Stimulated activated CD4-positive, alpha-beta T cell treated with anti-CD3 and anti-CD28 coated beads, TNF-alpha, amount 100 ng/mL, for 1 hour (primary cell): ENCODE data around the gene NELFE.
"Not testable (repeated sequence)": the region's sequence is repeated elsewhere in the genome, so short reads cannot be mapped to it uniquely, and the experiment has no call there.

Source experiments
- DNase-seq, 3 donors: peaks; one replicate each; pipeline ENCODE4 v3.0.0-alpha.2; 2020; ENCODE audit warnings: low read depth in 3 of 3, low spot score in 1 of 3

NELFE gene

GRCh38 chr6:31919624-31920303 is 39.0 kb downstream of the NELFE start:
- no peak for DNase-seq

- DNase-seq, result no peak
Observed at GRCh38 chr6:31918069-31918720, 40.6 kb downstream of the NELFE start.

- DNase-seq, result no peak
Observed at GRCh38 chr6:31915756-31916155, 43.0 kb downstream of the NELFE start.

- no peak for DNase-seq
Observed at GRCh38 chr6:31915351-31915750, 43.4 kb downstream of the NELFE start.

- DNase-seq, result no peak
Observed at GRCh38 chr6:31911826-31912585, 46.8 kb downstream of the NELFE start.

- not testable (repeated sequence) for DNase-seq
Observed at GRCh38 chr6:31909298-31909697, 49.5 kb downstream of the NELFE start.

- DNase-seq, result no peak
Observed at GRCh38 chr6:31908791-31909190, 50.0 kb downstream of the NELFE start.

GRCh38 chr6:31908255-31908654 is 50.5 kb downstream of the NELFE start:
- DNase-seq, result not testable (repeated sequence)

- DNase-seq, result no peak
Observed at GRCh38 chr6:31907158-31907813, 51.5 kb downstream of the NELFE start.

GRCh38 chr6:31906727-31907126 is 52.0 kb downstream of the NELFE start:
- not testable (repeated sequence) for DNase-seq

GRCh38 chr6:31906122-31906521 is 52.6 kb downstream of the NELFE start:
- no peak for DNase-seq

GRCh38 chr6:31905041-31905440 is 53.7 kb downstream of the NELFE start:
- no peak for DNase-seq

- no peak for DNase-seq
Observed at GRCh38 chr6:31903957-31904356, 54.8 kb downstream of the NELFE start.
